Erythroblast (primary cell): ENCODE results near the gene CEP131.
A peak's percentile ranks its signal among the peaks of the same experiment; 100 is the strongest.

Experiments
- DNase-seq, 2 experiments: peaks; one replicate each; lab custom pipeline; 2025; lab: John Stamatoyannopoulos, UW
- GATA1 ChIP-seq: IDR thresholded peaks from 2 replicates; pipeline ENCODE4 v1.6.1; 2011; ENCODE audit warnings: low read depth, mild to moderate bottlenecking, control low read depth, low read length, moderate library complexity
- POLR2A ChIP-seq: IDR thresholded peaks from 2 replicates; pipeline ENCODE4 v1.6.1; 2011; ENCODE audit warnings: mild to moderate bottlenecking, low read length

The CEP131 gene

GRCh38 chr17:81239714-81240555, 17.2 kb upstream of the CEP131 start:
- DNase-seq = peak; percentile 60 to 61
- TF ChIP-seq GATA1 = no peak
- no peak for TF ChIP-seq POLR2A

- peak; percentile 99 for DNase-seq
- no peak for TF ChIP-seq GATA1
- peak; percentile 76 for TF ChIP-seq POLR2A
Measured at GRCh38 chr17:81238815-81239713, 16.3 kb upstream of the CEP131 start, which contains the start of the genes NDUFAF8 and TEPSIN. NDUFAF8 (plus strand) TSS chr17:81239318; CDS start chr17:81239364, 46 bp downstream. TEPSIN (minus strand) TSS chr17:81239055; CDS start chr17:81239033, 22 bp downstream.

- TF ChIP-seq POLR2A = no peak
- no peak for TF ChIP-seq GATA1
- DNase-seq = no peak
Measured at GRCh38 chr17:81238490-81238814, 15.7 kb upstream of the CEP131 start.

GRCh38 chr17:81237591-81238489, 15.1 kb upstream of the CEP131 start:
- peak; percentile 39 to 57 for DNase-seq
- TF ChIP-seq POLR2A (no peak), GATA1 (no peak)

GRCh38 chr17:81236784-81237183, 14.0 kb upstream of the CEP131 start:
- TF ChIP-seq GATA1 (no peak), POLR2A (no peak)
- DNase-seq = no peak

- no peak for TF ChIP-seq POLR2A
- no peak for DNase-seq
Measured at GRCh38 chr17:81235822-81236740, 13.3 kb upstream of the CEP131 start.

GRCh38 chr17:81234940-81235821, 12.4 kb upstream of the CEP131 start:
- DNase-seq = no peak
- TF ChIP-seq GATA1 (no peak), POLR2A (no peak)

- no peak for TF ChIP-seq GATA1
- no peak for TF ChIP-seq POLR2A
- DNase-seq = no peak
Measured at GRCh38 chr17:81234506-81234855, 11.7 kb upstream of the CEP131 start.

GRCh38 chr17:81233811-81234505, 11.2 kb upstream of the CEP131 start:
- DNase-seq = no peak
- TF ChIP-seq POLR2A (no peak), GATA1 (no peak)

- DNase-seq = no peak
- TF ChIP-seq GATA1 (no peak), POLR2A (no peak)
Measured at GRCh38 chr17:81233316-81233715, 10.6 kb upstream of the CEP131 start.
